ENCODE results near the gene HSBP1. TPM values are rescaled to one million over a fixed set of nuclear protein-coding genes. Genes with fewer than 3 reads are reported as not detected.

The HSBP1 gene
- total and polyA plus RNA-seq, 11 donors: 20.4 to 174 (median 141) TPM

GRCh38 chr16:83806036-83806435 lies 1.7 kb upstream of the HSBP1 start:
- DNase-seq (no peak), ATAC-seq (no peak)
- H3K36me3 ChIP-seq: peaks cover 0 to 19% (median 8%) of the 10 kb centered on the region in 9 donors
- intact Hi-C loops (cut with DNase I): no loop called here
- peak overlapping the region in 2 of 12 donors; percentile 50 to 91 for H3K27ac ChIP-seq
- H3K27me3 ChIP-seq: no peaks in the 10 kb centered on the region
- peaks cover 3 to 71% (median 28%) of the 10 kb centered on the region in 12 donors for H3K4me1 ChIP-seq
- peak overlapping the region in 3 of 12 donors; percentile 8 to 46 (median 23) for H3K4me3 ChIP-seq
- WGBS, 4 donors: 44 to 56% (median 46%) methylated on average over 5 of the region's 5 CpGs
- H3K9me3 ChIP-seq: no peaks in the 10 kb centered on the region
- TF ChIP-seq, protein P1, sequence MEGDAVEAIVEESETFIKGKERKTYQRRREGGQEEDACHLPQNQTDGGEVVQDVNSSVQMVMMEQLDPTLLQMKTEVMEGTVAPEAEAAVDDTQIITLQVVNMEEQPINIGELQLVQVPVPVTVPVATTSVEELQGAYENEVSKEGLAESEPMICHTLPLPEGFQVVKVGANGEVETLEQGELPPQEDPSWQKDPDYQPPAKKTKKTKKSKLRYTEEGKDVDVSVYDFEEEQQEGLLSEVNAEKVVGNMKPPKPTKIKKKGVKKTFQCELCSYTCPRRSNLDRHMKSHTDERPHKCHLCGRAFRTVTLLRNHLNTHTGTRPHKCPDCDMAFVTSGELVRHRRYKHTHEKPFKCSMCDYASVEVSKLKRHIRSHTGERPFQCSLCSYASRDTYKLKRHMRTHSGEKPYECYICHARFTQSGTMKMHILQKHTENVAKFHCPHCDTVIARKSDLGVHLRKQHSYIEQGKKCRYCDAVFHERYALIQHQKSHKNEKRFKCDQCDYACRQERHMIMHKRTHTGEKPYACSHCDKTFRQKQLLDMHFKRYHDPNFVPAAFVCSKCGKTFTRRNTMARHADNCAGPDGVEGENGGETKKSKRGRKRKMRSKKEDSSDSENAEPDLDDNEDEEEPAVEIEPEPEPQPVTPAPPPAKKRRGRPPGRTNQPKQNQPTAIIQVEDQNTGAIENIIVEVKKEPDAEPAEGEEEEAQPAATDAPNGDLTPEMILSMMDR (IDR thresholded peaks at IDR 0.05): no peak
- no peak for TF ChIP-seq POLR2A (IDR thresholded peaks at IDR 0.05)

DNA sequence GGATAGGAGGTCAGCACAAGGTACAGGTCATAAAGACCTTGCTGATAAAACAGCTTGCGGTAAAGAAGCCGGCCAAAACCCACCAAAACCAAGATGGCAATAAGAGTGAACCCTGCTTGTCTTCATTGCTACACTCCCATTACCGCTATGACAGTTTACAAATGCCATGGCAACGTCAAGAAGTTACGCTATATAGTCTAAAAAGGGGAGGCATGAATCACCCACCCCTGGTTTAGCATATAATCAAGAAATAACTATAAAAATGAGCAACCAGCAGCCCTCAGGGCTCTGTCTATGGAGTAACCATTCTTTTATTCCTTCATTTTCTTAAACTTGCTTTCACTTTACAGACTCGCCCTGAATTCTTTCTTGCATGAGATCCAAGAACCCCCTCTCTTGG lies 1.0 kb upstream of the HSBP1 start:
- H3K27me3 ChIP-seq: no peaks in the 10 kb centered on the region
- ATAC-seq (no peak), DNase-seq (no peak)
- 92 to 94% (median 93%) methylated on average over 6 of the region's 6 CpGs for WGBS, 4 donors
- no peak overlapping the region for H3K4me3 ChIP-seq
- H3K9me3 ChIP-seq: no peaks in the 10 kb centered on the region
- TF ChIP-seq POLR2A (IDR thresholded peaks at IDR 0.05): no peak
- TF ChIP-seq, protein P1 (IDR thresholded peaks at IDR 0.05): no peak
- H3K4me1 ChIP-seq: peaks cover 3 to 74% (median 30%) of the 10 kb centered on the region in 12 donors
- H3K36me3 ChIP-seq: peaks cover 0 to 26% (median 15%) of the 10 kb centered on the region in 9 donors
- intact Hi-C loops (cut with DNase I): no loop called here
- peak overlapping the region in 2 of 12 donors; percentile 27 to 91 for H3K27ac ChIP-seq

GRCh38 chr16:83807327-83807709 lies 460 bp upstream of the HSBP1 start:
- TF ChIP-seq, protein P1 (IDR thresholded peaks at IDR 0.05): no peak
- TF ChIP-seq POLR2A (IDR thresholded peaks at IDR 0.05): no peak

DNA sequence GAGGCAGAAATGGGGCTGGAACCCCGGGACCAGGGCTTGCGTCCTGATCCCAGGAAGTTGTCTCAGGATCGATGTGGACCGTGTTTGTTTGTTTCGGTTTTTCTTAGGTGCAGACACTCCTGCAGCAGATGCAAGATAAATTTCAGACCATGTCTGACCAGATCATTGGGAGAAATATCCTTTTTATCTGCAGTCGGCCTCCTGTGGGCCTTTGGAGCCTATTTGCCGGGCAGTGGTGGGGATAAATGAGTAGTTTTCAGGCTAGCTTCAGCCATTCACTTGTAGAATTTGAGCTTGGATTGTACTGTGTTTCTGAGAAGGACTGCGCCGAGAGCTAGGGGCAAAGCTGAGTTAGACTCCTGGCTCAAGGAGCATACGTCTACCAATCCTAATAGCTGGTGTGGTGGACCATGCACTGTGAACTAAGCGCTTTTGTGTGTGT lies 816 bp downstream of the HSBP1 start:
- Histone ChIP-seq H3K27ac (peak overlapping the region in 10 of 12 donors; percentile 61 to 91 (median 81)), H3K4me1 (peaks cover 3 to 59% (median 27%) of the 10 kb centered on the region in 12 donors), H3K9me3 (no peaks in the 10 kb centered on the region), H3K4me3 (peak overlapping the region; percentile 65 to 98 (median 84)), H3K27me3 (no peaks in the 10 kb centered on the region), H3K36me3 (peaks cover 0 to 41% (median 32%) of the 10 kb centered on the region in 9 donors)
- no peak for ATAC-seq
- no peak for DNase-seq
- intact Hi-C loops (cut with DNase I): no loop called here
- WGBS, 4 donors: 13 to 20% (median 18%) methylated on average over 11 of the region's 11 CpGs
- TF ChIP-seq, protein P1 (IDR thresholded peaks at IDR 0.05): no peak
- no peak for TF ChIP-seq POLR2A (IDR thresholded peaks at IDR 0.05)

More at GRCh38 chr16:83807327-83807709, 460 bp upstream of the HSBP1 start:
- ATAC-seq (peak in 2 of 4 donors; percentile 14 to 16), DNase-seq (peak in 1 of 5 donors; percentile 35)
- intact Hi-C loops (cut with DNase I): no loop called here
- Histone ChIP-seq H3K9me3 (no peaks in the 10 kb centered on the region), H3K27me3 (no peaks in the 10 kb centered on the region), H3K4me3 (peak overlapping the region in 9 of 12 donors; percentile 65 to 98 (median 84)), H3K4me1 (peaks cover 3 to 68% (median 29%) of the 10 kb centered on the region in 12 donors), H3K27ac (peak overlapping the region in 11 of 12 donors; percentile 34 to 91 (median 81)), H3K36me3 (peaks cover 0 to 32% (median 21%) of the 10 kb centered on the region in 9 donors)
- 84 to 89% (median 87%) methylated on average over 7 to 8 of the region's 8 CpGs for WGBS, 4 donors

Data from heart left ventricle (tissue), 16 donors.